Fibroblast of villous mesenchyme (primary cell): ENCODE data around the gene GREM1. TPM values are rescaled to one million over a fixed set of nuclear protein-coding genes. Genes with fewer than 3 reads are reported as not detected.
A peak's percentile ranks its signal among the peaks of the same experiment; 100 is the strongest.

Source experiments
- DNase-seq: peaks from one replicate; pipeline ENCODE4 v3.0.0-alpha.2; 2010; ENCODE audit warnings: low read depth
- H3K4me3 ChIP-seq: 2 replicates; pipeline ENCODE4 v1.5.1; 2011; ENCODE audit warnings: low read depth, mild to moderate bottlenecking, low read length
- total RNA-seq: library from RNA; depleted of rRNA; stranded (reverse); fragments of >200 nt; gene quantifications from 2 replicates; pipeline ENCODE4 v1.2.3, GENCODE V29; 2012
- TF ChIP-seq, protein P1 (sequence below): IDR thresholded peaks from 2 replicates; pipeline ENCODE4 v1.5.1; 2012; ENCODE audit warnings: low read depth, mild to moderate bottlenecking, low read length; ENCODE audit not compliant: insufficient read depth

GREM1 gene
- total RNA-seq, 1 donor, result 613 TPM

DNA sequence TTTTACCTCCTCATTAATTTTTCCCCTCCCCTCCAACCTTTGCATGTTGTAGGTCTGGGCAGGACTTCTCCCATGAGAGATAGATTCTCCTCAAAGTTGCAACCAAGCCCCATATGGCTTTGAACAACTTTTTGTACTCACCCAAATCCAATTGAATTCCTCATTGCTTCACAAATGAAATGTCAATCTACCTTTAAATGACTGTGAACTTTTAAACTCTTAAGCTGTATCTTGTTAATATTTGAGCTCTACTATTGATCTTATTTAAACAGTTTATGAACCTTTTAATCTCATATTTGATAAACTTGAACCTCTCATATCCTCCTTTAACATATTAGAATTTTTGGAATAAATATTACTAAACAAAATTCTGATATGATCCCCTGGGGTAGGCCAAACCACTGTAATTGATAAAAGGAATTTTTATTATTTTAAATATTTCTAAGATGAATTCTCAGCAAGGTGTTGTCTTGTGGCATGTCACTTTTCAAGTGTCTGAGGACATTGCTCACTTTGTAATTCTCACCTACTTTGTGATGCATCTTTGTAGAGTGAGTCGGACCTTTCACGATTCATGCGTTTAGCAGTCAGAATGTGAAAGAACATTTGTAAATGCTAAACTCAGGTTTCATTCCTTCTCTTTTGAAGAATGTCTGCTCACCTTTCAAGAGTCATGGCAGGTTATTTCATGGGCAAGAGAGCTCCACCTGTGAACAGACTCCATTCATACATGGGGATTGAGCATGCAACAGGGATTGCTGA lies 23.4 kb upstream of the GREM1 start:
- TF ChIP-seq, protein P1, sequence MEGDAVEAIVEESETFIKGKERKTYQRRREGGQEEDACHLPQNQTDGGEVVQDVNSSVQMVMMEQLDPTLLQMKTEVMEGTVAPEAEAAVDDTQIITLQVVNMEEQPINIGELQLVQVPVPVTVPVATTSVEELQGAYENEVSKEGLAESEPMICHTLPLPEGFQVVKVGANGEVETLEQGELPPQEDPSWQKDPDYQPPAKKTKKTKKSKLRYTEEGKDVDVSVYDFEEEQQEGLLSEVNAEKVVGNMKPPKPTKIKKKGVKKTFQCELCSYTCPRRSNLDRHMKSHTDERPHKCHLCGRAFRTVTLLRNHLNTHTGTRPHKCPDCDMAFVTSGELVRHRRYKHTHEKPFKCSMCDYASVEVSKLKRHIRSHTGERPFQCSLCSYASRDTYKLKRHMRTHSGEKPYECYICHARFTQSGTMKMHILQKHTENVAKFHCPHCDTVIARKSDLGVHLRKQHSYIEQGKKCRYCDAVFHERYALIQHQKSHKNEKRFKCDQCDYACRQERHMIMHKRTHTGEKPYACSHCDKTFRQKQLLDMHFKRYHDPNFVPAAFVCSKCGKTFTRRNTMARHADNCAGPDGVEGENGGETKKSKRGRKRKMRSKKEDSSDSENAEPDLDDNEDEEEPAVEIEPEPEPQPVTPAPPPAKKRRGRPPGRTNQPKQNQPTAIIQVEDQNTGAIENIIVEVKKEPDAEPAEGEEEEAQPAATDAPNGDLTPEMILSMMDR, result no peak
- no peak for DNase-seq
- no peak overlapping the region for H3K4me3 ChIP-seq

DNA sequence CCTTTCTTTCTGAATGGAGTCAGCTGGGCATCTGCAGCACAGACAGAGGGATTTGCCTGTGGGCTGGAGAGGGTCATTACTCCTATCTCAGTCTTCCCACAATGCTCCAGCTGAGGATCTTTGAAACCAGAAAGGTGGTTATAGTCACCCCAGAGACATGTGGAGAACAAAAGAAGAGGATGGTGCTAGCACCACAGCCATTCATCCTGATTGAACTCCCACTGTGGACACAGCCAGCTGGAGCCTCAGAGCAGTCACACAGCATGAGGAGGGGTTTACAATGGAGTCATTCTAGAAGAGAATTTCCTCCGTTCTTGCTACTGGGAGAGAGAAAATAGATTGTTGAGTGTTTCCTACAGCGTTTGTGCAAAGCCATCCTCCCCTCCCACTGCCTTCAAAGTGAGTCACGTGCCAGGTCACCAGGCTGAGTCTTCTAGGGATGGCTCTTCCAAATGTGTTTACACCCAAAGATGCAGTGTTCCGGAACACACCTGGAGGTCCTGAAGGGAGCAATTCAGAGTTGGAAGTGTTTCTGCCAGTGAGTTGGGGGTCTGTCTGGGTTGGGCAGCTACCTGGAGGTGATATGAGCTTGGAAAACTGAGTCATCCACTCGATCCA lies 18.9 kb upstream of the GREM1 start:
- DNase-seq, result no peak
- TF ChIP-seq, protein P1, result no peak
- H3K4me3 ChIP-seq, result no peak overlapping the region

DNA sequence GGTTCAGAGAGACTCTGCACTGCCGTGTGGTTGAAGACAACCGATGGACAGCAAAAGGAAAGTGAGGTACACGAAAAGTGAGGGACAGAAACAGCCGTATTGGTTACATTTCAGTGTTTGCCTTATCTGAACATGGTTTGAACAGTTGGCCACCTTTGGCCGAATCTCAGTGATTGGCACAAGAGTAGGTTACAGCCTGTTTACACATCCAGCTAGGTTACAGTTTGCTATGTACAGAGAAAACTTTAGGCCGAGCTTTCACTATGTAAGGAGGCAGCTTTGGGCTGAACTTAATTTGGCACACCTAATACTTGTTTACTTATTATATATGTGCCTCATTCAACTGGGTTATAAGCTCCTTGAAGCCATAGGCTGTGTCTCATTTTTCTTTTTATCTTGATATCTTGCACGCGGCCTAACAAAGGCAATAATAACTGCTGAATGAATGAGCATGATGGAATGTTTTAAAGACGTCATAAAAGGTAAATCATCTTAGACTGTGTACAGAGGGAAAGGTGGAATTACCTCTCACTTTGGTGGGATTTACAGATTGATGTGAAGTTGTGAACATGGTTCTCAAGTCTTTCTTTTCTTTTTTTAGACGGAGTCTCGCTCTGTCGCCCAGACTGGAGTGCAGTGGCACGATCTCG lies 17.2 kb upstream of the GREM1 start:
- TF ChIP-seq, protein P1, result no peak
- no peak for DNase-seq
- H3K4me3 ChIP-seq, result no peak overlapping the region

DNA sequence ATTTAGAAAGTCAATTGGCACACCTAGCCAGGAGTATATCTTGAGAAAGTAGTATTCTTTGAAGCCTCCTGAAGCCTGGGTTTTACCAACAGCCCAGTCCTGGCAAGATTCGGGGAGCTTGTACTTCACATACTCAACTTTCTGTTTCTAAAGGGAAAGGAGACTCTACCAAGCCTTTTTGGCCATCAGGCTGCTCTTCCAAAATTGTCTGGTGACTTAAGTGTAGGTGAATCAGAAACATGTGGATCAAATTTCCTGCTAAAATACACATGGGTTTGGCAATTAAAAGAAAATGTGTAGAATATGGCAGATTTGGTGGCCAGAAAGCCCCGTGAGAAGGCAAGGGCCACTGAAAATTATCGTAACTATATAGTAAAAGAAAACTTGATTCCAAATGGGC lies 15.9 kb upstream of the GREM1 start:
- peak; percentile 18 for DNase-seq
- no peak overlapping the region for H3K4me3 ChIP-seq
- TF ChIP-seq, protein P1, result no peak

DNA sequence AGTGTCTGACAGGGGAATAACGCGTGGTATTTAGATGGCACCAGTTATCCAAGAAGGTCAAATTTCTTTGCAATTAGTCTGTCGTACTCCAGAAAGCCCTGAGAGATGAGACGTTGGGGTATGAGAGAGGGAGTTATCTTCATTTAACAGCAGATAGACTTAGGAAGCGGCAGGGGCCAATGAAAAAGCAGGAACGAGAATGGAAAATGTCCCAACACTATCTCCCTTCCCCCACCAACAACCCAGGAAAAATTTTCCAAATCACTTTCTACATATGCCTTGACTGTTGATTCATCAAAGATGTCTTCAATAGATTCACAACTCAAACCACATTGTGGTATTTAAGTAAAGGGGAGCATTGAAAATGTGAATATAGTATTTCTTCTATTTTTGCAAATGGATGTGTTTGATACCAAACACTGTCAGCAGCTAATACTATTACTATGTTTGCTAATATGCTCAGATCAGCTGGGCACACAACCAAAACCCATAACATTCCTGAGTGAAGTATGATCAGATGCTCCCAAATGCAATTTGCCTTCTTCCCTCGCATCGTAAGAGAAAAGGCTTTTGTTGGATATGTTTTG lies 13.3 kb upstream of the GREM1 start:
- DNase-seq, result peak; percentile 80
- no peak overlapping the region for H3K4me3 ChIP-seq
- TF ChIP-seq, protein P1, result no peak

DNA sequence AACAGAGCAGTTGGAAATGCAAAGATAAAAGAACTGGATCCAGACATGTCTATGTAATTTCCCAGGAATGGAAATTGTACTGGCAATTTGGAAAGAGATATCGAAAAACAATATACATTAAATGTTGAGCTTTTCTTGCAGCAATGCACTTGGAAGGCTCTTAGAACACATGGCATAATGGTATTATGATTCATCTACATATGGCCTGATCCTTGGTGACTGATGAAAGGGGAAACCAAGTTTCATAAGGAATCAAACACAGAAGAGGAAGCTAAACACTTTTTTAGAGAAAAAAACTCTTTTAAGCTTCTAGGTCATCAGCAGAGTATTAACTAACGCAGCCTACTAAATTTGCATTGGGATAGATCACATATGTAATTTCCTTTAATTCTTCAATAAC lies 12.4 kb upstream of the GREM1 start:
- TF ChIP-seq, protein P1, result no peak
- DNase-seq, result no peak
- H3K4me3 ChIP-seq, result no peak overlapping the region
